ENCODE data around the gene CD48.

The CD48 gene

DNA sequence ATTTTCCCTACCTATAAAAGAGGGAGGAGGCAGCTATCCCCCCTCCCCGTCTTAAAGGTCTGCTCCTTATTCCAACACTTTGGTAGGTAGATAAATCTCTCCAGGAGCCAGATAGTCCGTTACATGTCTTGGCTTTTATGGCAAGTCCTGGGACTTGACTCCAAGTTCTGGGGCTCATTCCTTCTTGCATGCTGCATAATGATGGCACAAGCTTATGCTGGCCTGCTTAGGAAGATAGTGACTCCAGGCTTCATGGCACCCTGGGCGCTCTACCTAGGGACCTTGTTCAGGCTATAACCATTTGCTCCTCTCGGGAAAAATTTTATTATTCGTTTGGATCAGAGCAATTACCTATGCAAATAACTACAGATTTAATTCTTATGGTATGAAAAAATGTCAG is 68.5 kb downstream of the CD48 start:
- Histone ChIP-seq H3K9me3 (ENCODE audit: insufficient read depth, low read length) (no peaks in the 10 kb centered on the region), H3K9ac (ENCODE audit: low read length) (no peak overlapping the region), H3K4me3 (ENCODE audit: low read length) (no peak overlapping the region), H4K20me1 (ENCODE audit: insufficient read depth, low read length) (no peaks in the 10 kb centered on the region), H3K79me2 (ENCODE audit: low read length) (no peaks in the 10 kb centered on the region), H3K4me2 (ENCODE audit: low read length) (no peak overlapping the region), H3K27me3 (ENCODE audit: low read depth, low read length) (no peaks in the 10 kb centered on the region), H3K27ac (ENCODE audit: low read length) (no peak overlapping the region), H2AFZ (ENCODE audit: low read depth, low read length) (no peak overlapping the region), H3K4me1 (ENCODE audit: low read length) (peaks cover 34% of the 10 kb centered on the region), H3K36me3 (replicated peaks; ENCODE audit: low read depth, low read length) (no peaks in the 10 kb centered on the region)
- no peak for TF ChIP-seq EZH2phosphoT487 (IDR thresholded peaks at IDR 0.05; ENCODE audit: low read depth)
- TF ChIP-seq, protein P1, sequence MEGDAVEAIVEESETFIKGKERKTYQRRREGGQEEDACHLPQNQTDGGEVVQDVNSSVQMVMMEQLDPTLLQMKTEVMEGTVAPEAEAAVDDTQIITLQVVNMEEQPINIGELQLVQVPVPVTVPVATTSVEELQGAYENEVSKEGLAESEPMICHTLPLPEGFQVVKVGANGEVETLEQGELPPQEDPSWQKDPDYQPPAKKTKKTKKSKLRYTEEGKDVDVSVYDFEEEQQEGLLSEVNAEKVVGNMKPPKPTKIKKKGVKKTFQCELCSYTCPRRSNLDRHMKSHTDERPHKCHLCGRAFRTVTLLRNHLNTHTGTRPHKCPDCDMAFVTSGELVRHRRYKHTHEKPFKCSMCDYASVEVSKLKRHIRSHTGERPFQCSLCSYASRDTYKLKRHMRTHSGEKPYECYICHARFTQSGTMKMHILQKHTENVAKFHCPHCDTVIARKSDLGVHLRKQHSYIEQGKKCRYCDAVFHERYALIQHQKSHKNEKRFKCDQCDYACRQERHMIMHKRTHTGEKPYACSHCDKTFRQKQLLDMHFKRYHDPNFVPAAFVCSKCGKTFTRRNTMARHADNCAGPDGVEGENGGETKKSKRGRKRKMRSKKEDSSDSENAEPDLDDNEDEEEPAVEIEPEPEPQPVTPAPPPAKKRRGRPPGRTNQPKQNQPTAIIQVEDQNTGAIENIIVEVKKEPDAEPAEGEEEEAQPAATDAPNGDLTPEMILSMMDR (IDR thresholded peaks at IDR 0.05; ENCODE audit: low read depth, low read length): no peak

DNA sequence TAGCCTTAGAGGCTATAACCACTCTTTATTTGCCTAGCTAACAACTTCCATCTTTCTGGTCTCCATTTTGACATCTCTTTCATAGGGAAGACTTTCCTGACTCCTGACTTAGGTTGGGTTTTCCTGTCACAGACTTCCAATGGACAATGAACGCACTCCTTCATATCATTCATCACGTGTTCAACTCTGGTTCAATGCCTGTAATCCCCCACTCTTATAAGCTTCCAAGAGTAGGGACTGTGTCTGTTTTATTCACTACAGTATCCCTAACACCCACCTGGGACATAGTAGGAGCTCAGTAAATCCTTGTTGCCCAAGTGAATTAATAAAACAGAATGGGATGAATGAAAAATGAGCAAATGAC is 69.4 kb downstream of the CD48 start:
- H3K4me3 ChIP-seq (ENCODE audit: low read length): no peak overlapping the region
- no peak overlapping the region for H3K27ac ChIP-seq (ENCODE audit: low read length)
- H3K4me2 ChIP-seq (ENCODE audit: low read length): no peak overlapping the region
- no peaks in the 10 kb centered on the region for H4K20me1 ChIP-seq (ENCODE audit: insufficient read depth, low read length)
- TF ChIP-seq, protein P1 (IDR thresholded peaks at IDR 0.05; ENCODE audit: low read depth, low read length): no peak
- TF ChIP-seq EZH2phosphoT487 (IDR thresholded peaks at IDR 0.05; ENCODE audit: low read depth): no peak
- H3K79me2 ChIP-seq (ENCODE audit: low read length): no peaks in the 10 kb centered on the region
- H3K9me3 ChIP-seq (ENCODE audit: insufficient read depth, low read length): no peaks in the 10 kb centered on the region
- H3K36me3 ChIP-seq (replicated peaks; ENCODE audit: low read depth, low read length): no peaks in the 10 kb centered on the region
- H3K9ac ChIP-seq (ENCODE audit: low read length): no peak overlapping the region
- H3K4me1 ChIP-seq (ENCODE audit: low read length): peaks cover 31% of the 10 kb centered on the region
- H3K27me3 ChIP-seq (ENCODE audit: low read depth, low read length): no peaks in the 10 kb centered on the region
- no peak overlapping the region for H2AFZ ChIP-seq (ENCODE audit: low read depth, low read length)

DNA sequence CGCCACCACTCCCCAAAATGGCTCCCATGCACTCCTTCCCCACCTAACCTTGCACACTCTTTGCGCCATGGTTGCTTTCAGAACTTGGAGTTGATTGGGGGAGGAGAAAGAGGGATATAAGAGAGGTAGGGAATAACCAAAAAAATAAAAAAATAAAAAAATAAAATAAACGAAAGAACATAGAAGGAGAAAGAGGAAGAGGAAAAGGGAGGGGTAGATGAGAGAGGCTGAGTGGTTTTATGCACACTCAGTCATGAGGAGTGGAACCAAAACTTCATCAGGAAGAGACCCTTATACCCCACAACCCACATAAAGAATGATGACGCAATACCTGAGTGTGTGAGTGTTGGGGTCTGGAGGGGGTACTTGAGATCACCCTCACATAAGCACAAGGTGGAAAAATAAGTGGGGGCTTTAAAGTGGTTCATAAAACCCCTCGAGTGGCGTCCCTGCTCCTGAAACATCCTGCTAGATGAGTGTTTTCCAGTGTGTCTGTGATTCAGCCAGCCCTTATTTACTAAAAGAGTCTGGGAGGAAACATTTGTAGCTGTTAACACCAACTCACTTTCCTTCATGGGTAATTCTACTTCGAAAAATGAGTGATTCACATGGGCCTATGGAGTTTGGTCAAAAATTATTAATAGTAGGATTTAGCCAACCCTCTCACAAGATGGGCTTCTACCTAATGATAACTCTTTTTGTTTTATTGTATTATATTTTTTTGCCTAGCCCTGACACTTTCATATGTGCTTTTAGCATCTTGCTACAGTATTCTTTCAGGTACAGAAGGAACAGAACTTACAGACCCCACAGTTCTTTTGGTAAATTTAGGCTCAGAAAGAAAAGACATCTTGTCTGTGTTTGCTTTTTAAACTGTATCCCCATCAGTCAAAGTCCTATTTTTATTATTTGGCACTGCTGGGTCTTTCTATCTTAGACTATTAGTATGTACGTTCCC is 70.0 kb downstream of the CD48 start:
- H3K4me3 ChIP-seq (ENCODE audit: low read length): no peak overlapping the region
- H3K4me1 ChIP-seq (ENCODE audit: low read length): peaks cover 24% of the 10 kb centered on the region

More for the DNA sequence above, 70.0 kb downstream of the CD48 start:
- Histone ChIP-seq H3K36me3 (replicated peaks; ENCODE audit: low read depth, low read length) (no peaks in the 10 kb centered on the region), H3K9me3 (ENCODE audit: insufficient read depth, low read length) (no peaks in the 10 kb centered on the region), H3K4me2 (ENCODE audit: low read length) (peak overlapping the region; percentile 5; the same call in 1 of the 2 replicates), H3K27ac (ENCODE audit: low read length) (no peak overlapping the region), H3K27me3 (ENCODE audit: low read depth, low read length) (no peaks in the 10 kb centered on the region), H3K9ac (ENCODE audit: low read length) (no peak overlapping the region), H4K20me1 (ENCODE audit: insufficient read depth, low read length) (no peaks in the 10 kb centered on the region), H2AFZ (ENCODE audit: low read depth, low read length) (no peak overlapping the region), H3K79me2 (ENCODE audit: low read length) (no peaks in the 10 kb centered on the region)
- TF ChIP-seq EZH2phosphoT487 (IDR thresholded peaks at IDR 0.05; ENCODE audit: low read depth): no peak
- TF ChIP-seq, protein P1 (IDR thresholded peaks at IDR 0.05; ENCODE audit: low read depth, low read length): no peak

Measured in OCI-LY3 (cell line).